Neural cell (in vitro differentiated cells): ENCODE data around the gene RHCE. TPM values are rescaled to one million over a fixed set of nuclear protein-coding genes. Genes with fewer than 3 reads are reported as not detected.
"Not testable (repeated sequence)": the region's sequence is repeated elsewhere in the genome, so short reads cannot be mapped to it uniquely, and the experiment has no call there.

Experiments
- H2AFZ ChIP-seq: fragments of 200-600, 300-800 bp; sonication (generic), shearing (Covaris generic); 2 replicates; pipeline ENCODE4 v1.6.0; 2014; ENCODE audit warnings: low read depth, mild to moderate bottlenecking, antibody characterized with exemption, low read length, moderate library complexity
- H3F3A ChIP-seq: fragments of 200-600 bp; shearing (Covaris generic); 2 replicates; pipeline ENCODE4 v1.6.1; 2016; ENCODE audit warnings: mild to moderate bottlenecking, moderate library complexity, mixed read lengths, antibody characterized with exemption, low read length; ENCODE audit not compliant: insufficient read depth, poor library complexity, severe bottlenecking
- H3K27ac ChIP-seq: fragments of 200-600, 300-800 bp; sonication (generic), shearing (Covaris generic); 2 replicates; pipeline ENCODE4 v1.5.1; 2014; ENCODE audit warnings: mild to moderate bottlenecking, low read length, moderate library complexity
- H3K27me3 ChIP-seq: fragments of 300-800, 200-600 bp; sonication (generic), shearing (Covaris generic); 2 replicates; pipeline ENCODE4 v1.6.0; 2014; ENCODE audit warnings: mild to moderate bottlenecking, low read depth, low read length, moderate library complexity; ENCODE audit not compliant: insufficient read depth
- H3K36me3 ChIP-seq: fragments of 300-800, 200-600 bp; sonication (generic), shearing (Covaris generic); 2 replicates; pipeline ENCODE4 v1.5.1; 2014; ENCODE audit warnings: mild to moderate bottlenecking, antibody characterized with exemption, low read length, moderate library complexity; ENCODE audit not compliant: insufficient read depth
- H3K4me2 ChIP-seq: fragments of 300-800, 200-600 bp; sonication (generic), shearing (Covaris generic); 2 replicates; pipeline ENCODE4 v1.6.0; 2014; ENCODE audit warnings: mild to moderate bottlenecking, low read length
- H3K4me3 ChIP-seq: fragments of 300-800, 200-600 bp; sonication (generic), shearing (Covaris generic); 2 replicates; pipeline ENCODE4 v1.5.1; 2014; ENCODE audit warnings: mild to moderate bottlenecking, low read length, moderate library complexity
- H3K79me2 ChIP-seq: fragments of 200-600 bp; shearing (Covaris generic); replicated peaks from 2 replicates; pipeline ENCODE4 v1.6.0; 2014; ENCODE audit warnings: mild to moderate bottlenecking, low read length, moderate library complexity; ENCODE audit not compliant: insufficient read depth
- H3K9ac ChIP-seq: fragments of 300-800, 200-600 bp; sonication (generic), shearing (Covaris generic); 2 replicates; pipeline ENCODE4 v1.6.1; 2016; ENCODE audit warnings: mild to moderate bottlenecking, low read length, mixed read lengths
- H3K9me2 ChIP-seq: fragments of 200-600 bp; shearing (Covaris generic); 2 replicates; pipeline ENCODE4 v1.6.1; 2016; ENCODE audit warnings: mild to moderate bottlenecking, low read length, mixed read lengths; ENCODE audit not compliant: insufficient read depth
- H3K9me3 ChIP-seq: fragments of 200-600, 300-800 bp; sonication (generic), shearing (Covaris generic); 2 replicates; pipeline ENCODE4 v1.6.1; 2016; ENCODE audit warnings: mild to moderate bottlenecking, mixed run types, low read length, moderate library complexity, mixed read lengths
- H4K20me1 ChIP-seq: fragments of 200-600 bp; shearing (Covaris generic); 2 replicates; pipeline ENCODE4 v1.6.1; 2016; ENCODE audit warnings: mild to moderate bottlenecking, mixed run types; ENCODE audit not compliant: insufficient read depth
- polyA plus RNA-seq: library from polyadenylated mRNA; depleted of rRNA; stranded (reverse); fragments of >200 nt; gene quantifications from 2 replicates; pipeline ENCODE4 v1.2.3, GENCODE V29; 2014
- TF ChIP-seq, protein P1 (sequence below): IDR thresholded peaks from 2 replicates; pipeline ENCODE4 v1.6.1; 2012; ENCODE audit warnings: borderline replicate concordance

RHCE gene
- polyA plus RNA-seq, 1 donor from 2014 or later: 1.1 TPM

GRCh38 chr1:25402947-25403803, 17.4 kb downstream of the RHCE start:
- H3K27ac ChIP-seq, H4K20me1 ChIP-seq, H3K4me3 ChIP-seq, H3K9ac ChIP-seq, H3K27me3 ChIP-seq, H3K9me2 ChIP-seq, H3K4me2 ChIP-seq, H3F3A ChIP-seq, H3K9me3 ChIP-seq, H2AFZ ChIP-seq, H3K36me3 ChIP-seq, H3K79me2 ChIP-seq: not testable (repeated sequence)

DNA sequence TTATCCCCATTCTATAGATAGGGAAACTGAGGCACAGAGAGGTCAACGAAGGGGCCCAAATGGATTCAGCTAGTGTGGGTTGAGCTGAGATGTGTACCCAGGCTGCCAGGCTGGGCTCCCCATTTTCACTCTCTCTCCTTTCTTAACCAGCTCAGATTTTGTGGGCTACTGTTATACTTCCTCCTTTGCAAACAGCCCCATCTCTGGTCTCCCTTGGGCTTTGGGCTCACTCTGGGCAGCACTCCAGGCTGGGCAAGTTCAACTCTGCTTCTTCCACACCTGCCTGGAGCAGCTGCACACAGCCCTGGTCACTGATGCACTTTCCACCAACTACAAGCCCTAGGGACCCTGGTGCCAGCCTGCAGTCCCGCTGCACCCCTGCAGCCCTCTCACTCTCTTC, 22.5 kb downstream of the RHCE start:
- H2AFZ ChIP-seq, H3K27ac ChIP-seq, H3K9me3 ChIP-seq, H3K9ac ChIP-seq, H3K4me3 ChIP-seq, H3K79me2 ChIP-seq, H3K4me2 ChIP-seq, H3K27me3 ChIP-seq, H3F3A ChIP-seq, H3K36me3 ChIP-seq, H3K9me2 ChIP-seq, H4K20me1 ChIP-seq: not testable (repeated sequence)

GRCh38 chr1:25397549-25397948, 23.1 kb downstream of the RHCE start:
- H4K20me1 ChIP-seq, H3K4me3 ChIP-seq, H3F3A ChIP-seq, H3K9me3 ChIP-seq, H3K9ac ChIP-seq, H3K27me3 ChIP-seq, H2AFZ ChIP-seq, H3K9me2 ChIP-seq, H3K79me2 ChIP-seq, H3K4me2 ChIP-seq, H3K36me3 ChIP-seq, H3K27ac ChIP-seq: not testable (repeated sequence)

- Histone ChIP-seq H2AFZ (no peak overlapping the region), H3K9me3 (no peaks in the 10 kb centered on the region), H3K9me2 (no peaks in the 10 kb centered on the region), H3K4me2 (no peak overlapping the region), H3K27ac (no peak overlapping the region), H3F3A (no peaks in the 10 kb centered on the region), H4K20me1 (no peaks in the 10 kb centered on the region), H3K4me3 (no peak overlapping the region), H3K27me3 (no peaks in the 10 kb centered on the region), H3K36me3 (no peaks in the 10 kb centered on the region), H3K79me2 (no peaks in the 10 kb centered on the region), H3K9ac (no peak overlapping the region)
- TF ChIP-seq, protein P1, sequence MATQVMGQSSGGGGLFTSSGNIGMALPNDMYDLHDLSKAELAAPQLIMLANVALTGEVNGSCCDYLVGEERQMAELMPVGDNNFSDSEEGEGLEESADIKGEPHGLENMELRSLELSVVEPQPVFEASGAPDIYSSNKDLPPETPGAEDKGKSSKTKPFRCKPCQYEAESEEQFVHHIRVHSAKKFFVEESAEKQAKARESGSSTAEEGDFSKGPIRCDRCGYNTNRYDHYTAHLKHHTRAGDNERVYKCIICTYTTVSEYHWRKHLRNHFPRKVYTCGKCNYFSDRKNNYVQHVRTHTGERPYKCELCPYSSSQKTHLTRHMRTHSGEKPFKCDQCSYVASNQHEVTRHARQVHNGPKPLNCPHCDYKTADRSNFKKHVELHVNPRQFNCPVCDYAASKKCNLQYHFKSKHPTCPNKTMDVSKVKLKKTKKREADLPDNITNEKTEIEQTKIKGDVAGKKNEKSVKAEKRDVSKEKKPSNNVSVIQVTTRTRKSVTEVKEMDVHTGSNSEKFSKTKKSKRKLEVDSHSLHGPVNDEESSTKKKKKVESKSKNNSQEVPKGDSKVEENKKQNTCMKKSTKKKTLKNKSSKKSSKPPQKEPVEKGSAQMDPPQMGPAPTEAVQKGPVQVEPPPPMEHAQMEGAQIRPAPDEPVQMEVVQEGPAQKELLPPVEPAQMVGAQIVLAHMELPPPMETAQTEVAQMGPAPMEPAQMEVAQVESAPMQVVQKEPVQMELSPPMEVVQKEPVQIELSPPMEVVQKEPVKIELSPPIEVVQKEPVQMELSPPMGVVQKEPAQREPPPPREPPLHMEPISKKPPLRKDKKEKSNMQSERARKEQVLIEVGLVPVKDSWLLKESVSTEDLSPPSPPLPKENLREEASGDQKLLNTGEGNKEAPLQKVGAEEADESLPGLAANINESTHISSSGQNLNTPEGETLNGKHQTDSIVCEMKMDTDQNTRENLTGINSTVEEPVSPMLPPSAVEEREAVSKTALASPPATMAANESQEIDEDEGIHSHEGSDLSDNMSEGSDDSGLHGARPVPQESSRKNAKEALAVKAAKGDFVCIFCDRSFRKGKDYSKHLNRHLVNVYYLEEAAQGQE: no peak
Measured at GRCh38 chr1:25392841-25393240, 27.8 kb downstream of the RHCE start.

DNA sequence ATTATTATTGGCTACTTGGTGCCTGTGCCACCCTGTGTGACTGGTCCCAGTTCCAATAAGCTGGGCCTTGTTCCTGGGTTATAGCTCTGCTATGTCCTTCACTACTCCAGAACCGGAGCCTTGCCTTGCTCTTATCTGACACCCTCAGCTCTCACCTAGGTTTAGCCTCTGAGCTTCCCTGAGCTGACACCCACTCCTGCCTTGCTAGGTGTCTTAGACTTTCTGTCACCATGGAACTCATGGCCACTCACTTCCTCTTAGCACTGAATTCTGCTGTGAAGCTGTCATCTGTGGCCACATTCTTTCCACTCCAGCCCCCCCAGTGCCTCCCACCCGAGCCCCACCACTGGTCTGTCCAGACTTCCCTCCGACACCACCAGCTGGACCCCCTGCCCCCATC, 30.9 kb downstream of the RHCE start:
- not testable (repeated sequence) for H3F3A ChIP-seq, H3K9me3 ChIP-seq, H3K4me2 ChIP-seq, H2AFZ ChIP-seq, H3K79me2 ChIP-seq, H3K9me2 ChIP-seq, H3K9ac ChIP-seq, H3K4me3 ChIP-seq, H3K36me3 ChIP-seq, H3K27ac ChIP-seq, H4K20me1 ChIP-seq, H3K27me3 ChIP-seq

DNA sequence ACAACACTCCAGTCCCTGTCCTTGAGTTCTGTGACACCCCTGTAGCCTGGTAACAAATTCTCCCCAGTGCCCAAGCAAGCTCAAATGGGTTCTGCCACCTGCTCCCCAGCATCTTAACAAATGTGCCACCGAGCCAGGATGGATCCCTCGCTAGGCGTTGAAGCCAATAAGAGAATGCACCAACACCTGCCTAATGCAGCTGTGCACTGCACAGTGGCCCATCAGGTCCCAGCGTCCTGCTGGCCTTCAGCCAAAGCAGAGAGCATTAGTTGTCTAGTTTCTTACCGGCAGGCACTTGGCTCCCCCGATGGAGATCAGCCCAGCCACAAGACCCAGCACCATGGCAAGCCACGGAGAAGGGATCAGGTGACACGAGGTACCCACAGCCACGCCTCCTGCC, 31.9 kb downstream of the RHCE start:
- not testable (repeated sequence) for H3K4me3 ChIP-seq, H3K9me3 ChIP-seq, H3F3A ChIP-seq, H2AFZ ChIP-seq, H3K27me3 ChIP-seq, H3K9ac ChIP-seq, H3K36me3 ChIP-seq, H3K4me2 ChIP-seq, H3K27ac ChIP-seq, H3K79me2 ChIP-seq, H4K20me1 ChIP-seq, H3K9me2 ChIP-seq

- not testable (repeated sequence) for H3K27ac ChIP-seq, H3F3A ChIP-seq, H3K9me2 ChIP-seq, H3K4me2 ChIP-seq, H3K4me3 ChIP-seq, H3K27me3 ChIP-seq, H4K20me1 ChIP-seq, H3K9me3 ChIP-seq, H3K79me2 ChIP-seq, H3K36me3 ChIP-seq, H2AFZ ChIP-seq, H3K9ac ChIP-seq
Measured at GRCh38 chr1:25387096-25387495, 33.5 kb downstream of the RHCE start.
